HG02571 (cell line): ENCODE results near the gene SENP3.
"Not testable (repeated sequence)": the region's sequence is repeated elsewhere in the genome, so short reads cannot be mapped to it uniquely, and the experiment has no call there.

Experiments
- ATAC-seq: cut with Tn5 transposase; IDR thresholded peaks from one replicate; pipeline ENCODE4 v1.9.1; 2021; ENCODE audit warnings: mild to moderate bottlenecking, moderate library complexity; ENCODE audit not compliant: unreplicated experiment

Gene SENP3

GRCh38 chr17:7591596-7591995, 29.9 kb downstream of the SENP3 start:
- ATAC-seq, result no peak

- no peak for ATAC-seq
Observed at GRCh38 chr17:7592422-7593021, 30.8 kb downstream of the SENP3 start.

- no peak for ATAC-seq
Observed at GRCh38 chr17:7593296-7593695, 31.6 kb downstream of the SENP3 start.

- ATAC-seq, result not testable (repeated sequence)
Observed at GRCh38 chr17:7597561-7597960, 35.8 kb downstream of the SENP3 start.

GRCh38 chr17:7606280-7606679, 44.6 kb downstream of the SENP3 start:
- ATAC-seq, result no peak

GRCh38 chr17:7610641-7611040, 48.9 kb downstream of the SENP3 start:
- ATAC-seq, result no peak

GRCh38 chr17:7611635-7612293, 50.0 kb downstream of the SENP3 start:
- ATAC-seq, result no peak

- ATAC-seq, result no peak
Observed at GRCh38 chr17:7612294-7612640, 50.5 kb downstream of the SENP3 start.

GRCh38 chr17:7613769-7614424, 52.2 kb downstream of the SENP3 start:
- ATAC-seq, result no peak

- peak; percentile 89 for ATAC-seq
Observed at GRCh38 chr17:7614425-7615264, 52.9 kb downstream of the SENP3 start, which contains the start of gene FXR2. Gene FXR2 (minus strand): TSS chr17:7614897. CDS start chr17:7614532, 365 bp downstream.

GRCh38 chr17:7615265-7615747, 53.6 kb downstream of the SENP3 start:
- no peak for ATAC-seq

- no peak for ATAC-seq
Observed at GRCh38 chr17:7618608-7619007, 56.9 kb downstream of the SENP3 start.

- no peak for ATAC-seq
Observed at GRCh38 chr17:7620835-7621234, 59.1 kb downstream of the SENP3 start.
